T-helper 2 cell treated with Interferon-gamma antibody and Interleukin-4, amounts not matched to agents 100 ng/mL and 5 ng/mL, for 36 hours (primary cell): ENCODE data around the gene PLTP. TPM values are rescaled to one million over a fixed set of nuclear protein-coding genes. Genes with fewer than 3 reads are reported as not detected.
"Not testable (repeated sequence)": the region's sequence is repeated elsewhere in the genome, so short reads cannot be mapped to it uniquely, and the experiment has no call there.

Source experiments
- intact Hi-C: fragments of 100-400 bp; cut with micrococcal nuclease; formaldehyde crosslinking; loops from one replicate; pipeline ENCODE4 v1.15.1; 2023
- total RNA-seq: library from RNA; stranded (reverse); gene quantifications from 2 replicates; pipeline ENCODE4 v1.2.3, GENCODE V29; 2022

The PLTP gene
- total RNA-seq, 1 donor from 2014 or later, result 1.5 TPM

- intact Hi-C loops, result loop anchor here (1.0 to 2.0 kb wide), 5 partner anchors 10 to 91 kb away; partner anchors contain the start of genes ACOT8, CTSA, NEURL2 and ZNF335
These were observed 30.8 kb downstream of the PLTP start, which contains the start of gene ZSWIM1 for GRCh38 chr20:45880988-45881788. TSS of gene ZSWIM1 (plus strand) at chr20:45881227. CDS start at chr20:45882593, 1,366 bp downstream.

GRCh38 chr20:45878076-45878761 is 33.7 kb downstream of the PLTP start:
- intact Hi-C loops, result no loop called here

GRCh38 chr20:45874576-45874975 is 37.4 kb downstream of the PLTP start:
- intact Hi-C loops, result no loop called here

GRCh38 chr20:45874104-45874481 is 37.9 kb downstream of the PLTP start:
- intact Hi-C loops, result not testable (repeated sequence)

- intact Hi-C loops, result no loop called here
These were observed 38.4 kb downstream of the PLTP start for GRCh38 chr20:45873409-45874103.

- intact Hi-C loops, result no loop called here
These were observed 39.3 kb downstream of the PLTP start for GRCh38 chr20:45872626-45873025.

GRCh38 chr20:45867819-45868176 is 44.2 kb downstream of the PLTP start:
- intact Hi-C loops, result no loop called here

GRCh38 chr20:45867136-45867818 is 44.7 kb downstream of the PLTP start:
- intact Hi-C loops, result no loop called here

- intact Hi-C loops, result no loop called here
These were observed 45.5 kb downstream of the PLTP start for GRCh38 chr20:45866454-45866853.

GRCh38 chr20:45863543-45864470 is 48.1 kb downstream of the PLTP start:
- intact Hi-C loops, result no loop called here

- intact Hi-C loops, result no loop called here
These were observed 50.5 kb downstream of the PLTP start for GRCh38 chr20:45861221-45862075.

GRCh38 chr20:45860560-45861220 is 51.3 kb downstream of the PLTP start:
- intact Hi-C loops, result no loop called here

GRCh38 chr20:45859916-45860315 is 52.0 kb downstream of the PLTP start:
- intact Hi-C loops, result loop anchor here (5.0 kb wide), 1 partner anchor 68 kb away; the partner anchor contains the start of genes DNTTIP1 and WFDC3

- intact Hi-C loops, result loop anchor here (1.0 to 5.0 kb wide), 9 partner anchors 23 to 495 kb away; partner anchors contain the start of genes CTSA, DNTTIP1, NEURL2 and SNX21
These were observed 54.1 kb downstream of the PLTP start for GRCh38 chr20:45857882-45858216.

GRCh38 chr20:45857114-45857881 is 54.7 kb downstream of the PLTP start, which contains the start of the genes ACOT8 and ZSWIM3:
TSS of gene ACOT8 (minus strand) at chr20:45857392. CDS start at chr20:45857315, 77 bp downstream.
TSS of gene ZSWIM3 (plus strand) at chr20:45857614. CDS start at chr20:45857826, 212 bp downstream.
- intact Hi-C loops, result loop anchor here (1.0 to 5.0 kb wide), 9 partner anchors 24 to 494 kb away; partner anchors contain the start of genes CTSA, DNTTIP1, NEURL2 and SNX21

- intact Hi-C loops, result no loop called here
These were observed 58.5 kb downstream of the PLTP start for GRCh38 chr20:45853484-45853883.

GRCh38 chr20:45852326-45852725 is 59.6 kb downstream of the PLTP start:
- intact Hi-C loops, result no loop called here

- intact Hi-C loops, result no loop called here
These were observed 60.5 kb downstream of the PLTP start for GRCh38 chr20:45851501-45851900.
